Cardiac muscle cell (in vitro differentiated cells and primary cell): ENCODE data around the gene EPC1. TPM values are rescaled to one million over a fixed set of nuclear protein-coding genes. Genes with fewer than 3 reads are reported as not detected.

Experiments used
- DNase-seq, 2 donors: peaks; one replicate each; pipeline versions ENCODE4 v3.0.0 to v3.0.0-alpha.2; 2010 to 2017; ENCODE audit warnings: low read depth in 1 of 2, low spot score in 1 of 2
- H3K27ac ChIP-seq: fragments of 200-600 bp; sonication (generic); 2 replicates; pipeline ENCODE4 v1.5.1; 2016
- H3K27me3 ChIP-seq: fragments of 200-600 bp; sonication (generic); 2 replicates; pipeline ENCODE4 v1.6.0; 2016; ENCODE audit warnings: control low read depth
- H3K36me3 ChIP-seq: fragments of 200-600 bp; sonication (generic); 2 replicates; pipeline ENCODE4 v1.5.1; 2016; ENCODE audit warnings: control low read depth
- H3K4me1 ChIP-seq: fragments of 200-600 bp; sonication (generic); 2 replicates; pipeline ENCODE4 v1.8.1; 2017; ENCODE audit warnings: low read depth, mild to moderate bottlenecking, mixed run types
- H3K4me3 ChIP-seq: fragments of 200-600 bp; sonication (generic); 2 replicates; pipeline ENCODE4 v1.5.1; 2016; ENCODE audit warnings: mild to moderate bottlenecking
- H3K9me3 ChIP-seq: fragments of 200-600 bp; sonication (generic); 2 replicates; pipeline ENCODE4 v1.5.1; 2017; ENCODE audit warnings: low read depth, mild to moderate bottlenecking, control low read depth
- polyA plus RNA-seq: library from polyadenylated mRNA; unstranded; fragments of >200 nt; fragmentation: Nextera tagmentation; extraction: Ambion mirVana; gene quantifications from 2 replicates; pipeline ENCODE4 v1.2.1, GENCODE V29; 2016
- total RNA-seq: library from RNA; depleted of rRNA; stranded (reverse); fragments of >200 nt; gene quantifications from 2 replicates; pipeline ENCODE4 v1.2.3, GENCODE V29; 2016
- TF ChIP-seq, protein P1 (sequence below): IDR thresholded peaks from 2 replicates; pipeline ENCODE4 v1.5.1; 2012; ENCODE audit warnings: low read depth, mild to moderate bottlenecking, low read length

EPC1 gene
- total and polyA plus RNA-seq, 2 experiments from 2014 or later: 12.9 to 25.4 TPM

- H3K36me3 ChIP-seq: no peaks in the 10 kb centered on the region
- DNase-seq: peak; percentile 90 to 93
- peak overlapping the region; percentile 87 for H3K27ac ChIP-seq
- peak overlapping the region; percentile 92 for H3K4me3 ChIP-seq
- no peaks in the 10 kb centered on the region for H3K27me3 ChIP-seq
- TF ChIP-seq, protein P1, sequence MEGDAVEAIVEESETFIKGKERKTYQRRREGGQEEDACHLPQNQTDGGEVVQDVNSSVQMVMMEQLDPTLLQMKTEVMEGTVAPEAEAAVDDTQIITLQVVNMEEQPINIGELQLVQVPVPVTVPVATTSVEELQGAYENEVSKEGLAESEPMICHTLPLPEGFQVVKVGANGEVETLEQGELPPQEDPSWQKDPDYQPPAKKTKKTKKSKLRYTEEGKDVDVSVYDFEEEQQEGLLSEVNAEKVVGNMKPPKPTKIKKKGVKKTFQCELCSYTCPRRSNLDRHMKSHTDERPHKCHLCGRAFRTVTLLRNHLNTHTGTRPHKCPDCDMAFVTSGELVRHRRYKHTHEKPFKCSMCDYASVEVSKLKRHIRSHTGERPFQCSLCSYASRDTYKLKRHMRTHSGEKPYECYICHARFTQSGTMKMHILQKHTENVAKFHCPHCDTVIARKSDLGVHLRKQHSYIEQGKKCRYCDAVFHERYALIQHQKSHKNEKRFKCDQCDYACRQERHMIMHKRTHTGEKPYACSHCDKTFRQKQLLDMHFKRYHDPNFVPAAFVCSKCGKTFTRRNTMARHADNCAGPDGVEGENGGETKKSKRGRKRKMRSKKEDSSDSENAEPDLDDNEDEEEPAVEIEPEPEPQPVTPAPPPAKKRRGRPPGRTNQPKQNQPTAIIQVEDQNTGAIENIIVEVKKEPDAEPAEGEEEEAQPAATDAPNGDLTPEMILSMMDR: no peak
- no peaks in the 10 kb centered on the region for H3K9me3 ChIP-seq
- H3K4me1 ChIP-seq: peaks cover 22% of the 10 kb centered on the region
These were observed 31.7 kb upstream of the EPC1 start for GRCh38 chr10:32378363-32379317.

DNA sequence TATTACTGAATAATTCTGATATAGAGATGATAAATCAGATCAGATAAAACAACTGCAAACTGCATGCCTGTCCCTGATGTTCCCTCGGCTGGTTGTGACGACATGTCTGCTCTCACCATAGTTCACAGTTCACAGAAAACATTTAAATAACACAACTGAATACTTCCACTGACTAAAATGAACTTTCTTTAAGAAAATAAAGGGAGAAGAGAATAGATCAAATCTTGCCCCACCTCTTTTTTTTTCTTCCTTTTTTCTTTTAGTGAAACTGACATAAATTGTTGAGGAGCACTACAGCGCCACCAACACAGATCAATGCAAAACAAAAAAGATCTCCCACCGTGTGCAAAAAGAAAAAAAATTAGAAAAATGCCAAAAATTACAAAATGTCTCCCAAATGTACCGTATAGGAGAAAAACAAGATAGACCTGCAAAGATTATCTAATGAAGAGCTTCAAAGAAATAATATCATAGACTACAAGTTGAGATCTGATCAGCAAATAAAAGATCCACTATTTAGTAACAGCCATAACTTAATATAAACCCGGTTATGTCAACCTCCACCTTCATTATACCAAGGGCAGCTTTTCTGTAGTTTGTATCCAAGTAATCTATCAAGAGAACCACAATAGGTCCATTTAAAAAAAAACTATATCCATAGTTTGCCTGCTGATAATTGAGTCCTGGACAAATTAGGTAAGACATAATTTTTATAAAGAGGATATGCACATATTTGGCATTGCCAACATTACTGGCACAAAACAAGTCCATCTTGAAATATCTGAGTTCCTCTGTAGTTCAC is 30.7 kb upstream of the EPC1 start:
- TF ChIP-seq, protein P1: peak; percentile 46
- Histone ChIP-seq H3K27me3 (no peaks in the 10 kb centered on the region), H3K9me3 (no peaks in the 10 kb centered on the region), H3K36me3 (no peaks in the 10 kb centered on the region), H3K4me1 (peaks cover 22% of the 10 kb centered on the region), H3K4me3 (peak overlapping the region; percentile 92), H3K27ac (peak overlapping the region; percentile 87)
- DNase-seq: peak; percentile 25 to 51

GRCh38 chr10:32376771-32377170 is 29.8 kb upstream of the EPC1 start:
- no peak overlapping the region for H3K27ac ChIP-seq
- no peaks in the 10 kb centered on the region for H3K27me3 ChIP-seq
- H3K4me1 ChIP-seq: peaks cover 22% of the 10 kb centered on the region
- H3K9me3 ChIP-seq: no peaks in the 10 kb centered on the region
- DNase-seq: no peak
- H3K4me3 ChIP-seq: peak overlapping the region; percentile 92
- H3K36me3 ChIP-seq: no peaks in the 10 kb centered on the region
- TF ChIP-seq, protein P1: no peak

DNA sequence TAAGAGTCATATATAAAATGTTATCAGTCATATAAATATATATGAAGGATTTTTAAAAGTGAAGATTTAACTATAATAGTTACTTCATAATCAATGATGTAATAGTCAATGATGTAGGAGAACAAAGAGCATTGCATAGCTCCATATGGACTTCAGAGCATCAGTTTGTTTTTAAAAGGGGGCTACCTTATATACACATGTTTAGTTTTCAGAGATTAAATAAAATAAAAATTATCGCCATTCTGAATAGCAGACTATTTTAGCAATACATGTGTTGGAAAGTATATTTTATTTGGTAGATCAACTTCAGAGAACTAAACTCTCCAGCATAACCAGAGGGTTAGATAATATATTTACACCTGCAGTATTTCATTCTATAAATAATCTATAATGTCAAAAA is 29.1 kb upstream of the EPC1 start:
- peaks cover 27% of the 10 kb centered on the region for H3K4me1 ChIP-seq
- DNase-seq: no peak
- TF ChIP-seq, protein P1: no peak
- H3K9me3 ChIP-seq: no peaks in the 10 kb centered on the region
- no peak overlapping the region for H3K27ac ChIP-seq
- no peaks in the 10 kb centered on the region for H3K27me3 ChIP-seq
- no peaks in the 10 kb centered on the region for H3K36me3 ChIP-seq
- H3K4me3 ChIP-seq: peak overlapping the region; percentile 92

DNA sequence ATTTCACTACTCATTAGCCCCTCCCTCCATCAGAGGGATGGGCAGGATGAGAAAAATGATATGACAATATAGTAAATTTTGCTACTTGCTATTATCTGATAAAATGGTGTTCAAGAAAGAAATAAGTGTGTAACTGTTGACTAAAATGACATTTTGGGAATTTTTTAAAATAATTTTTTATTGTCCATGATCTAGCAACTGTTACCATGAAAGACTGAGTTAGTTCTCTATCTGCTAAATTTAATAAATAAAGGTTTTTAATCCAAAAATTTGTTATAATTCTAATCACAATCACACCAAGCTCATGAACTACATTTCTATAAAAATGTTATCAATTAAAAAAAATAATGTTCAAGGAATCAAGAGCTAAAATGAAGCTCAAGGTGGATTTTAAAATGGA is 28.7 kb upstream of the EPC1 start:
- TF ChIP-seq, protein P1: no peak
- DNase-seq: no peak
- H3K4me1 ChIP-seq: peaks cover 26% of the 10 kb centered on the region
- no peaks in the 10 kb centered on the region for H3K27me3 ChIP-seq
- H3K9me3 ChIP-seq: no peaks in the 10 kb centered on the region
- no peaks in the 10 kb centered on the region for H3K36me3 ChIP-seq
- H3K4me3 ChIP-seq: peak overlapping the region; percentile 92
- H3K27ac ChIP-seq: no peak overlapping the region
